CD4-positive, alpha-beta T cell (primary cell): ENCODE measurements around the gene KRTAP10-2. TPM values are rescaled to one million over a fixed set of nuclear protein-coding genes. Genes with fewer than 3 reads are reported as not detected.

Experiments
- ATAC-seq: fragments of 200-7000 bp; cut with Tn5 transposase; one replicate; pipeline ENCODE4 v1.10.0; 2022; ENCODE audit warnings: mild to moderate bottlenecking; ENCODE audit not compliant: poor library complexity
- CTCF ChIA-PET: fragments of 350-600 bp; sonication (Branson Sonifier 250); formaldehyde crosslinking; loops from one replicate; lab custom pipeline; 2021; ENCODE audit warnings: antibody characterized with exemption, inconsistent platforms; lab: Charles Lee
- POLR2A ChIA-PET: fragments of 350-600 bp; sonication (Branson Sonifier 250); formaldehyde crosslinking; loops from one replicate; lab custom pipeline; 2021; ENCODE audit warnings: antibody characterized with exemption, inconsistent platforms; lab: Charles Lee
- DNase-seq, 14 experiments: peaks; one replicate each; pipeline ENCODE4 v3.0.0-alpha.2; 2013 to 2020; ENCODE audit warnings: mixed read lengths in 2 of 14
- H3K27ac ChIP-seq, 2 donors: one replicate each; pipeline versions ENCODE4 v1.5.1 to v1.7.0; 2013; ENCODE audit warnings: low read length in 2 of 2, low read depth in 1 of 2, mild to moderate bottlenecking in 1 of 2
- H3K27me3 ChIP-seq, 2 experiments: 1 replicate in 1 of 2; 2 replicates in 1 of 2; pipeline versions ENCODE4 v1.6.1 to v1.7.0; 2013; ENCODE audit warnings: low read length in 2 of 2, control low read depth in 1 of 2, mild to moderate bottlenecking in 1 of 2, moderate library complexity in 1 of 2; ENCODE audit not compliant: insufficient read depth in 2 of 2, control insufficient read depth in 1 of 2
- H3K36me3 ChIP-seq: one replicate; pipeline ENCODE4 v1.6.1; 2013; ENCODE audit warnings: low read length, control low read depth; ENCODE audit not compliant: insufficient read depth
- H3K4me1 ChIP-seq: one replicate; pipeline ENCODE4 v1.6.1; 2013; ENCODE audit warnings: low read length, control low read depth; ENCODE audit not compliant: insufficient read depth
- H3K4me3 ChIP-seq: one replicate; pipeline ENCODE4 v1.5.1; 2013; ENCODE audit warnings: mild to moderate bottlenecking, low read length, moderate library complexity
- H3K9me3 ChIP-seq, 2 experiments: 1 replicate in 1 of 2; 2 replicates in 1 of 2; pipeline versions ENCODE4 v1.6.1 to v1.7.0; 2013; ENCODE audit warnings: low read length in 2 of 2, mild to moderate bottlenecking in 2 of 2, control low read depth in 1 of 2, moderate library complexity in 1 of 2; ENCODE audit not compliant: control insufficient read depth in 1 of 2, insufficient read depth in 1 of 2
- H3K27ac Mint-ChIP-seq: one replicate; pipeline ENCODE4 v1.8.0; 2020; ENCODE audit warnings: mixed read lengths
- H3K27me3 Mint-ChIP-seq: one replicate; pipeline ENCODE4 v1.8.0; 2021; ENCODE audit warnings: mixed read lengths
- H3K36me3 Mint-ChIP-seq: one replicate; pipeline ENCODE4 v1.8.0; 2021; ENCODE audit warnings: low read depth, mixed read lengths
- H3K4me1 Mint-ChIP-seq: one replicate; pipeline ENCODE4 v1.8.0; 2021; ENCODE audit warnings: low read depth, mixed read lengths
- H3K4me3 Mint-ChIP-seq: one replicate; pipeline ENCODE4 v1.8.0; 2020; ENCODE audit warnings: mild to moderate bottlenecking, mixed read lengths
- H3K9me3 Mint-ChIP-seq: one replicate; pipeline ENCODE4 v1.8.0; 2020; ENCODE audit warnings: mixed read lengths
- CTCF ChIP-seq: fragments of 200-600 bp; IDR thresholded peaks from one replicate; pipeline ENCODE4 v1.8.0; 2022; ENCODE audit warnings: antibody characterized with exemption, mild to moderate bottlenecking
- intact Hi-C, 2 experiments: fragments of 100-400 bp; cut with DNase I in 1 of 2; cut with micrococcal nuclease in 1 of 2; formaldehyde crosslinking; loops; one replicate each; pipeline versions ENCODE4 v1.15.1 to v1.9.0; 2023 to 2025; cut with DNase I, micrococcal nuclease
- total RNA-seq, 174 experiments: library from RNA in 2 of 174; stranded (reverse) in 2 of 174; gene quantifications; one replicate each; pipeline ENCODE4 v1.2.3 and lab custom pipeline; 2021 to 2026

KRTAP10-2 gene
- total RNA-seq, 2 experiments from 2014 or later = not detected

GRCh38 chr21:44572959-44573583, 21.8 kb upstream of the KRTAP10-2 start:
- DNase-seq (no peak), ATAC-seq (no peak)
- intact Hi-C loops = no loop called here
- peaks cover 5% of the 10 kb centered on the region for H3K27me3 Mint-ChIP-seq
- Histone ChIP-seq H3K4me1 (peaks cover 2% of the 10 kb centered on the region), H3K27ac (no peak overlapping the region), H3K4me3 (no peak overlapping the region), H3K9me3 (peaks cover 8 to 21% of the 10 kb centered on the region in 2 experiments), H3K27me3 (no peaks in the 10 kb centered on the region), H3K36me3 (no peaks in the 10 kb centered on the region)
- peaks cover 4% of the 10 kb centered on the region for H3K4me1 Mint-ChIP-seq
- POLR2A ChIA-PET = no interaction called here
- CTCF ChIA-PET = no interaction called here
- H3K36me3 Mint-ChIP-seq = no peaks in the 10 kb centered on the region
- TF ChIP-seq CTCF = no peak
- H3K9me3 Mint-ChIP-seq = peaks cover 11% of the 10 kb centered on the region
- no peak overlapping the region for H3K4me3 Mint-ChIP-seq
- H3K27ac Mint-ChIP-seq = no peak overlapping the region

GRCh38 chr21:44571844-44572782, 20.8 kb upstream of the KRTAP10-2 start:
- no peak overlapping the region for H3K4me3 Mint-ChIP-seq
- no peak for TF ChIP-seq CTCF
- ATAC-seq (no peak), DNase-seq (no peak)
- Histone ChIP-seq H3K4me3 (no peak overlapping the region), H3K9me3 (peaks cover 8 to 20% of the 10 kb centered on the region in 2 experiments), H3K27me3 (no peaks in the 10 kb centered on the region), H3K4me1 (peaks cover 2% of the 10 kb centered on the region), H3K27ac (no peak overlapping the region), H3K36me3 (no peaks in the 10 kb centered on the region)
- H3K4me1 Mint-ChIP-seq = peaks cover 4% of the 10 kb centered on the region
- ChIA-PET CTCF (no interaction called here), POLR2A (interaction anchor here (0.9 kb wide), 1 partner anchor 24 kb away, joined by 3 read pairs; no protein-coding TSS in a partner anchor)
- no peak overlapping the region for H3K27ac Mint-ChIP-seq
- H3K36me3 Mint-ChIP-seq = no peaks in the 10 kb centered on the region
- peaks cover 5% of the 10 kb centered on the region for H3K27me3 Mint-ChIP-seq
- intact Hi-C loops = no loop called here
- H3K9me3 Mint-ChIP-seq = peaks cover 5% of the 10 kb centered on the region

GRCh38 chr21:44571296-44571695, 20.0 kb upstream of the KRTAP10-2 start:
- CTCF ChIA-PET = no interaction called here
- DNase-seq (no peak), ATAC-seq (no peak)
- POLR2A ChIA-PET = interaction anchor here (0.9 kb wide), 1 partner anchor 25 kb away, joined by 3 read pairs; no protein-coding TSS in a partner anchor
- Mint-ChIP-seq H3K27ac (no peak overlapping the region), H3K4me1 (peaks cover 4% of the 10 kb centered on the region), H3K36me3 (no peaks in the 10 kb centered on the region), H3K4me3 (no peak overlapping the region), H3K27me3 (peaks cover 5% of the 10 kb centered on the region), H3K9me3 (no peaks in the 10 kb centered on the region)
- intact Hi-C loops = no loop called here
- H3K9me3 ChIP-seq = peaks cover 0 to 19% of the 10 kb centered on the region in 2 experiments
- no peak for TF ChIP-seq CTCF
- H3K4me1 ChIP-seq = peaks cover 2% of the 10 kb centered on the region
- H3K36me3 ChIP-seq = no peaks in the 10 kb centered on the region
- H3K27me3 ChIP-seq = no peaks in the 10 kb centered on the region
- no peak overlapping the region for H3K4me3 ChIP-seq
- no peak overlapping the region for H3K27ac ChIP-seq
